HEK293T (cell line): Measurements from ENCODE around the gene ABCG8.

Experiments used
- CTCF ChIA-PET: fragments of 350-600 bp; formaldehyde crosslinking; extraction: SDS; loops from one replicate; lab custom pipeline; 2021; ENCODE audit warnings: antibody characterized with exemption, inconsistent platforms; lab: Yijun Ruan, JAX
- POLR2A ChIA-PET: fragments of 350-600 bp; formaldehyde crosslinking; extraction: SDS; loops from one replicate; lab custom pipeline; 2020; ENCODE audit warnings: antibody characterized with exemption, inconsistent platforms; lab: Yijun Ruan, JAX
- DNase-seq: peaks from one replicate; pipeline ENCODE4 v3.0.0; 2012; ENCODE audit warnings: mixed read lengths; ENCODE audit errors: extremely low spot score
- ARNT ChIP-seq: fragments of 450-650 bp; IDR thresholded peaks from 2 replicates; pipeline ENCODE4 v1.6.1; 2017; ENCODE audit warnings: mild to moderate bottlenecking
- BHLHE40 ChIP-seq: fragments of 450-650 bp; IDR thresholded peaks from 2 replicates; pipeline ENCODE4 v1.6.1; 2016; ENCODE audit warnings: mild to moderate bottlenecking, moderate library complexity, borderline replicate concordance
- CTBP1 ChIP-seq: fragments of 450-650 bp; IDR thresholded peaks from 2 replicates; pipeline ENCODE4 v1.6.1; 2016; ENCODE audit warnings: borderline replicate concordance
- ELF4 ChIP-seq: fragments of 450-650 bp; IDR thresholded peaks from 2 replicates; pipeline ENCODE4 v1.6.1; 2017; ENCODE audit warnings: antibody characterized with exemption
- FOXA1 ChIP-seq: fragments of 450-650 bp; IDR thresholded peaks from 2 replicates; pipeline ENCODE4 v1.6.1; 2016; ENCODE audit warnings: mild to moderate bottlenecking
- FOXK2 ChIP-seq: fragments of 450-650 bp; IDR thresholded peaks from 2 replicates; pipeline ENCODE4 v1.6.1; 2016; ENCODE audit warnings: mild to moderate bottlenecking
- FOXM1 ChIP-seq: fragments of 450-650 bp; IDR thresholded peaks from 2 replicates; pipeline ENCODE4 v1.6.1; 2017; ENCODE audit warnings: mild to moderate bottlenecking, borderline replicate concordance
- HDGF ChIP-seq: fragments of 450-650 bp; IDR thresholded peaks from 2 replicates; pipeline ENCODE4 v1.6.1; 2017; ENCODE audit warnings: antibody characterized with exemption, borderline replicate concordance
- L3MBTL2 ChIP-seq: fragments of 450-650 bp; conservative IDR thresholded peaks from 2 replicates; pipeline ENCODE4 v1.6.1; 2016; ENCODE audit warnings: mild to moderate bottlenecking
- LEF1 ChIP-seq: fragments of 450-650 bp; IDR thresholded peaks from 2 replicates; pipeline ENCODE4 v1.6.1; 2017; ENCODE audit warnings: mild to moderate bottlenecking, borderline replicate concordance
- NFRKB ChIP-seq: fragments of 450-650 bp; IDR thresholded peaks from 2 replicates; pipeline ENCODE4 v1.6.1; 2016; ENCODE audit warnings: mild to moderate bottlenecking, moderate library complexity
- SP1 ChIP-seq: fragments of 450-650 bp; IDR thresholded peaks from 2 replicates; pipeline ENCODE4 v1.6.1; 2017
- SUZ12 ChIP-seq: fragments of 450-650 bp; IDR thresholded peaks from 2 replicates; pipeline ENCODE4 v1.6.1; 2016; ENCODE audit warnings: mild to moderate bottlenecking
- TARDBP ChIP-seq: fragments of 450-650 bp; IDR thresholded peaks from 2 replicates; pipeline ENCODE4 v1.6.1; 2016
- ZNF384 ChIP-seq: fragments of 450-650 bp; IDR thresholded peaks from 2 replicates; pipeline ENCODE4 v1.6.1; 2016
- TF ChIP-seq, protein P1 (sequence below): fragments of 450-650 bp; IDR thresholded peaks from 2 replicates; pipeline ENCODE4 v1.6.1; 2016

Gene ABCG8

DNA sequence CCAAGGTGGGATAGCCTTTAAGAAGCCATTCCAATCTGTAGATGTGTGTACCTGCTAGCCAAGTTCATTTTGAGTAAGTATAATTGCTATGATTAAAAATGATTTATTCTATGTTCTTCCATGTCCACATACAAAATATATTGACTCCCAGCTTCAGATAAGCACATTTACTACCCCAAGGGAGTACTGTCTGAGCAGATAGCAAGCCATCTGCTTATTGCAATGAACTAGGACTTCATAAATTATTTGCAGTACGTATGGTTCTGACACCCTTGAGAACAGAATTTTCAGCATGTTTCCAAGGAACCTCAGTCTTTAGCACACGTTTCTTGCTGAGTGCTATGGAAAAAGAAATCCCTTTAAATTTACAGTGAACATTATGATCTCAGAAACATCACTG, 28.3 kb upstream of the ABCG8 start:
- ChIA-PET CTCF (no interaction called here), POLR2A (no interaction called here)
- DNase-seq = no peak
- TF ChIP-seq FOXM1 (no peak), SUZ12 (no peak), HDGF (no peak), ARNT (no peak), LEF1 (no peak)

DNA sequence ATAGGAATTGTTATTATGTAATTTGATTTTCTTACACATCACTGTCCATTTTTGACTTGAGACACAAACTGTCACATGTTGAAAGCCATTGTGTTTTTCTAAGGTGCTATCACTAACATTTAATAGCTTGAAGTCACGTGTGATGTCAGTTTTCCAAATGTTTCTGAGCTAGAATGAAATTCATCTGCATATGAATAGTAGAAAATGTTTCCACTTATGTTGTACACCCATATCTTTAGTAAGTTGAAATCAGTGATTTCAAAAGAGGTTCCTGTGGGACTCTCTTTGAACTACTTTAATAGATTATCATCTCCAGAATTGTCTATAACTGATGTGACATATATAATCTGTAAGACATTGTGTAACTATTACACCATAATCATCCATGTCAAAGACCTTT, 27.9 kb upstream of the ABCG8 start:
- TF ChIP-seq SUZ12 (no peak), LEF1 (no peak), ARNT (no peak), ZNF384 (no peak), CTBP1 (no peak), SP1 (no peak), BHLHE40 (no peak), HDGF (no peak), L3MBTL2 (no peak), FOXK2 (no peak), FOXA1 (no peak), NFRKB (no peak), FOXM1 (no peak), TARDBP (no peak)
- TF ChIP-seq, protein P1, sequence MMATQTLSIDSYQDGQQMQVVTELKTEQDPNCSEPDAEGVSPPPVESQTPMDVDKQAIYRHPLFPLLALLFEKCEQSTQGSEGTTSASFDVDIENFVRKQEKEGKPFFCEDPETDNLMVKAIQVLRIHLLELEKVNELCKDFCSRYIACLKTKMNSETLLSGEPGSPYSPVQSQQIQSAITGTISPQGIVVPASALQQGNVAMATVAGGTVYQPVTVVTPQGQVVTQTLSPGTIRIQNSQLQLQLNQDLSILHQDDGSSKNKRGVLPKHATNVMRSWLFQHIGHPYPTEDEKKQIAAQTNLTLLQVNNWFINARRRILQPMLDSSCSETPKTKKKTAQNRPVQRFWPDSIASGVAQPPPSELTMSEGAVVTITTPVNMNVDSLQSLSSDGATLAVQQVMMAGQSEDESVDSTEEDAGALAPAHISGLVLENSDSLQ = no peak
- POLR2A ChIA-PET = no interaction called here
- no peak for DNase-seq
- CTCF ChIA-PET = no interaction called here

DNA sequence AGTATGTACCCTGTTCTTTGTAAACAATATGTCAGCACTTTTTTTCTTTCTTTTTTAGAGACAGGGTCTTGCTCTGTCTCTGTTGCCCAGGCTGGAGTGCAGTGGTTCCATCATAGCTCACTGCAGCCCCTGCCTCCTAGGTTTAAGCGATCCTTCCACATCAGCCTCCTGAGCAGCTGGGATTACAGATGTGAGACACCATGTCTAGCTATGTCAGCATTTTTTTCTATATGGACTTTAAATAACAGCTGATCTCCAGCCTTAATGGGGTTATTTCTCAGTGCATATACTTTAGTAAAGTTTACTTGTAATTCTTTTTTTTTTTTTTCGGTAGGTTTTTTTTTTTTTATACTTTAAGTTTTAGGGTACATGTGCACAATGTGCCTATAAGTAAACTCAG, 26.8 kb upstream of the ABCG8 start:
- POLR2A ChIA-PET = no interaction called here
- CTCF ChIA-PET = interaction anchor here (0.6 to 0.8 kb wide), 2 partner anchors 11 to 14 kb away, joined by 3 to 7 read pairs; no protein-coding TSS in a partner anchor
- no peak for DNase-seq
- TF ChIP-seq FOXK2 = no peak
- TF ChIP-seq CTBP1 = no peak
- TF ChIP-seq FOXM1 = no peak
- TF ChIP-seq SUZ12 = no peak
- TF ChIP-seq NFRKB = no peak
- TF ChIP-seq BHLHE40 = no peak

DNA sequence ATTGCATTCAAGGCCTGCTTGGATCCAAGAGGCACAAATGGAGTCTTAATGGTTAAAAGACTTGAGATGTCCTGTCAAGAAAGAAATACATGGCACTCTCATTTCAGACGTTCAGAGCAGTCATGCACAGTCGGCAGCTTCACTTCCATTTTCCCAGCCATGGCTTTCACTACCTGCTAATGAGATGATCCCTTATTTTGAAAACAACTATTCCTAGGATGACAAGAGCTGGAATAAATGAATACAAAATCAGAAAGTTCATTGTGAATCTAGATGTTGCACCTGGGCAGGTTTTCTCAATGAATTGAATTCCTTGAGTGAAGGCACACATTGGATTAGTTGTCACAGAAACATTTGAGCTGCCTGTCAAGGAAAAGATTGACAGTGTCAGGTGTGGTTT, 25.8 kb upstream of the ABCG8 start:
- TF ChIP-seq FOXK2 (no peak), LEF1 (no peak), ZNF384 (no peak), ELF4 (no peak), ARNT (no peak), HDGF (no peak)
- TF ChIP-seq, protein P1 = no peak
- POLR2A ChIA-PET = no interaction called here
- DNase-seq = no peak
- CTCF ChIA-PET = no interaction called here

DNA sequence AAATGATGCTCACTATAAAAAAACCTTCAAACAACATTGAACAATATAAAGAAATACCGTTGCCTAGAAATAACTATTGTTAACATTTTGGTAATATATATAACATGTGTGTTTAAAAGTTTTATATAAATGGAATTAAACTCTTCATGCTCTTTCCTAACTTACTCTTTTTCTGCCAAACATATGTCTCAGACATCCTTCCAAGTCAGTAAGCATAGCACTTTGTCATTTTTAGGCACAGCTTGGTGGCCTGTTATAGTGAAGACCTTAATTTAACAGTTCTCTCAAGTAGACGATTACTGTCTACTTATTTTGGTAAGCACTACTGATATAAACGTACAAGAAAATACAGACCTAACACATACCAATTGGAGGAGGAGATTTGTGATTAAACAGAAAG, 24.1 kb upstream of the ABCG8 start:
- DNase-seq = no peak
- POLR2A ChIA-PET = no interaction called here
- CTCF ChIA-PET = no interaction called here
- TF ChIP-seq CTBP1 (no peak), FOXM1 (no peak), TARDBP (no peak), SP1 (no peak), ELF4 (no peak), HDGF (no peak), L3MBTL2 (no peak), FOXK2 (no peak), LEF1 (no peak), NFRKB (no peak)

DNA sequence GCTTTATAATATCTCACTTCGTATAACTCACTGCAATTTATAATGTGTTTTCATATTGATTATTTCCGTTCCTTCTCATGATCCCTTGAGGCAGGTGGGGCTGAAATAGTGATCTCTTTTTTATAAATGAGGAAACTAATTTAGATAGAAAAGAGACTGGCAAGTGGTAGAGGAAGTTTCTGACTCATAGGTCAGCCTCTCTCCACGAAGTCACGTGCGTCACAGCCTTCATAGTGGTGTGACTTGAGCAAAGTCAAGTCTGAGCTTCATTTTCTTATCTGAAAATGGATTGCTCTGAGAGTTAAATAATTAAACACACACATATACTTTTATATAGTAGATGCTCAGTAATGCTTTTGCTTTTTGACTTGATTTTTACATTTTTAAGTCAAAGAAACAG, 20.0 kb upstream of the ABCG8 start:
- CTCF ChIA-PET = no interaction called here
- no peak for DNase-seq
- POLR2A ChIA-PET = no interaction called here
- TF ChIP-seq FOXA1 (no peak), TARDBP (no peak), LEF1 (no peak), L3MBTL2 (no peak)

DNA sequence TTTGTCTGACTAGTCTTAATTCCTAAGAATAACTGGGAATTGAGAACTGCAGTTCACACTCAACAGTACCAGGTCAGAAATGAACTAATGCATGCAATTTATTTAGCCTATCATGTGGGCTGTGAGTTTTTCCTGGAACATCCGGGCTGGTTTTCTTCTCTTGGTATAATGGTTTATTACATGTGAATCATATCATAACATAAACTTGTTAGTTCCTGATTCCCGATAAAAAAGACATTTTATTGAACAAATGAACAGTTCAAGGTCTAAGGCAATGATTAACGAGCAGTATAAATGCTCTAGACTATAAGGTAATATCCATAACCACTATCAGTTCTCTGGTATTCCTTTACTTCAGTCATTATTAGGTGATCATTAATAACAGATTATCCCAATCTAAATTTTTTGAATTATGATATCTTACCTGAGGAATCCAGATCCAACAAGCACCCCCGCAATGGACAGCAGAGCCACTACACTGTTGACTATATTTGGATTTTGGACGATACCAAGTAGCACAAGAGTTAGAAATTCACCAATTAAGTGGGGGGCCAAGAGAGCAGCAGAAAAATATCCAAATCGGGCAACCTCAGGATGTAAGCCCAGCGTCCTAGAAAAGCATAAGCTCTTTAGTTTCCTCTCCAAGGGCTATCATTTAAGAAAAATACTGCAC, 19.1 kb upstream of the ABCG8 start:
- ChIA-PET CTCF (no interaction called here), POLR2A (no interaction called here)
- no peak for DNase-seq
- TF ChIP-seq, protein P1 = no peak
- TF ChIP-seq ZNF384 = no peak
- no peak for TF ChIP-seq TARDBP

DNA sequence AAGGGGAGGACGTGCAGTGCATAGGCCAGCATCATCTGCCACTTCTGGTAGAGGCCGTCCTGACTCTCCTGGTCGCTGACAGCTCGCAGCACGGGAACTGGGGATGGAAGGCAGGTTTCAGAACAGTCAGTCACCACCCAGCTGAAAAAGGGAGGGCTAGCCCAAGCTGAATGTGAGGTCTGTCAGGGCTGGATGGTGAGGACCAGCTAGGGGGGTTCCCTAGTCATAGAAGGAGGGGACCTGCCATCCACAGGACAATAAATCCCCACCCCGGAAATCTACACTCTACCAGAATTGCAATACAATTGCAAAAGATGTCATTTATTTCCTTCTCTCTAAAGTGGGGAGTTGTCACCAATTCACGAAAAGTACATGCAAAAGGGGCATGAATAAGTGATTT, 15.9 kb upstream of the ABCG8 start:
- no peak for TF ChIP-seq FOXK2
- no peak for TF ChIP-seq TARDBP
- TF ChIP-seq FOXA1 = no peak
- TF ChIP-seq BHLHE40 = no peak
- TF ChIP-seq SP1 = no peak
- TF ChIP-seq LEF1 = no peak
- no peak for TF ChIP-seq FOXM1
- TF ChIP-seq CTBP1 = no peak
- no peak for TF ChIP-seq NFRKB
- TF ChIP-seq ARNT = no peak
- no peak for TF ChIP-seq ELF4
- DNase-seq = no peak
- ChIA-PET POLR2A (no interaction called here), CTCF (no interaction called here)
